Stimulated activated CD4-positive, alpha-beta T cell treated with anti-CD3 and anti-CD28 coated beads, Interleukin-12 subunit alpha, Interleukin-12 subunit beta, amount 100 ng/mL, for 24 hours (primary cell): ENCODE data around the gene LEO1.

Source experiments
- DNase-seq, 2 experiments: peaks; one replicate each; pipeline ENCODE4 v3.0.0-alpha.2; 2020; ENCODE audit warnings: low read depth in 2 of 2

LEO1 gene

GRCh38 chr15:51971375-51972133 lies at the start of gene LEO1:
Gene LEO1 (minus strand): TSS chr15:51971778. CDS start chr15:51971745, 33 bp downstream.
- DNase-seq, result peak; percentile 77 to 81

DNA sequence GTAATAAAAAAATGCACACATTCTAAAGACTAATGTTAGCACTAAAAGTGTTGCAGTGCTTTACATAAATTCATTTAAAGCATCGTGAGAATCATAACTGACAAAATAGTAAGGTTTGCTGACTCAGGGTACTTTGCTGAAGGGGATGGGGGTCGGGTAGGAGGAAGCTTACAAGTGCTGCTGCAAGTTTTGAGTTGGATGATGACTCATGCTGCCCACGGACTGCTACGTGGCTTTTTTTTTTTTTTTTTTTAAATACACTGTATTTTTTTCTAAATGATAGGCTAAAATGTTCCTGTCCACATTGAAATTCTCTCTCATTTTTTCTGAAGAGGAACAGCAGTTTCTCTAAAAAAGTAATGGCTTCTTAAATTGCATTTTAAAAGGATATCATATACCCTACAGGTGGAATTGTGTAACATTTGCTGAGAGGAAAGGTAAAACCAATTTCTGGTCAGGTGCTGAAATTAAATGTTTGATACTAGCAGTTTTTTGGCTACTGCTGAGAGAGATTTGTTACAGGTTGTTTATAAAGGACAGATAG lies 49.6 kb upstream of the LEO1 start:
- peak; percentile 36 to 55 for DNase-seq

DNA sequence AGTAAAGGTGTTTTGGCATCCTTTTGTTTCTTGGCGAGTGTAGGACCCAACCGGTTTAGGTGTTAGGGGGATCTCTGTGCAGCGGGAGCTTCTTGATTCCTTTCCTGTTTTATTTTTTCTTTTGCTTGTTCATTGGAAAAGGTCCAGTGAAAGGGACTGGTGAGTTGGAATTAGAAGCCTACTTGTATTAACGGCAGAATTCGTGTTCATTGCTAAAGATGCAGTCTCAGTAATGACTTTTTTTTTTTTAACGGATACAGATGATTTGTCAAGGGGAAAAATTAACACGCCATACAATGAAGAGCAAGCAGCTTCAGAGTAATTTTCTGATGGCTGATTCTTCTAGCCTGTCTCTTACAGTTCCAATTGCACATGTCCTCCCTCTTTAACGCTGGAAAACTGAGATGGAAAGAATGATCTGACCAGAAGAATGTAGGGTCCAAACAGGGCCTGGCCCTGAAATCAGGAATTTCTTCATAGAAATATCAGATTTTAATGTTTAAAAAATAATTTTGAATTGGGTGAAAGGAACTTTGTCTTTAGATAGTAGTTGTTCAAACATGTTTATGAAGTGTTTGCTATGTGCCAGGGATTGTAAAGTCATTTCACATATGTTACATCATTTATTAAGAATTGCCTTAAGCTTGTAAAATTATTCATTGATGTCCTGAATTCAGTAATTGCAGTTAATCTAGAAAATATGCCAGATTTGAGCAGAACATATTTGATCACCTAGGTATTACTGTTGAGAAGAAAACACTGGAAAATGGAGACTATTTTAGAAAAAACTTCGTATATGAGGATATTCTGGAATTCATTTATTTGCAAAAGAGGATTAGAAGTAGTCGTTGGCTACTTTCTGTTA lies 48.9 kb upstream of the LEO1 start:
- DNase-seq, result no peak

DNA sequence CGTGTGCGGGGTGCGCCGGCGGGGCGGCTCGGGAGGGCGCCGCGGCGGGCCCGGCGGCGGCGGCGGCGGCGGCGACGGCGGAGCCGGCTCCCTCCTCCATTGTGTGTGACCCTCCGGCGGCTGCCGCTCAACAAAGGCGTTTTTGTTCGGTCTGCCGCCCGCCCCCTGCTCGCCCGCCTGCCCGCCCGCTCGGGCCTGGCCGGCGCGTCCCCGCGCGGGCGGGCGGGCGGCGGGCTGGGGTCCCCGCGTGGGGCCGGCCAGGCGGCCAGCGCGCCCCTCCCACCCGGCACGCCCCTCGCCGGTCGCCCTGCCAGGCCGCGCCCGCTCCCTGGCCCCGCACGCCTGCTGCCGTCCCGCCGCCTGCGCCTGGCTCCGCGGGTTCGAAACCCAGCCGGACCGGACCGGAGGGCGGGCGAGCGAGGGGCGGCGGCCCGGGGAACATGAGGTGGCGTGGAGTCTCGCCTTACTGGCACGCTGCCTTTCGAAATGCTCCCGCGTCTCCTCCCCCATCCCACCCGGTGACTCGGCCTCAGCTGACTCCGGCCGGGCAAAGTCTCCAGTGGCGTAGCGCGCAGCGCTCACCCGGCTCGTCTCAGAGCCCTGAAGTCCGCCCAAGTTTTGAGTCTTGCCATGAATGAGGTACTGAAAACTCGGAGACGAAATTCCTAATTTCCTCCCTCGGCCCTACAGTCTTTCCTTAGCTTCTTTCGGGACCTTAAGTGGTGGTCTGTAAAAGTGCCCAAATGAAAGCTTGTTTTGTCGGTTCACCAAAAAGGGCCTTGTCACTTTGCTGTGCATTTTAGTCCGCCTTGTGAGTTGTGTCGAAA lies 48.0 kb upstream of the LEO1 start:
- peak; percentile 38 to 52 for DNase-seq

DNA sequence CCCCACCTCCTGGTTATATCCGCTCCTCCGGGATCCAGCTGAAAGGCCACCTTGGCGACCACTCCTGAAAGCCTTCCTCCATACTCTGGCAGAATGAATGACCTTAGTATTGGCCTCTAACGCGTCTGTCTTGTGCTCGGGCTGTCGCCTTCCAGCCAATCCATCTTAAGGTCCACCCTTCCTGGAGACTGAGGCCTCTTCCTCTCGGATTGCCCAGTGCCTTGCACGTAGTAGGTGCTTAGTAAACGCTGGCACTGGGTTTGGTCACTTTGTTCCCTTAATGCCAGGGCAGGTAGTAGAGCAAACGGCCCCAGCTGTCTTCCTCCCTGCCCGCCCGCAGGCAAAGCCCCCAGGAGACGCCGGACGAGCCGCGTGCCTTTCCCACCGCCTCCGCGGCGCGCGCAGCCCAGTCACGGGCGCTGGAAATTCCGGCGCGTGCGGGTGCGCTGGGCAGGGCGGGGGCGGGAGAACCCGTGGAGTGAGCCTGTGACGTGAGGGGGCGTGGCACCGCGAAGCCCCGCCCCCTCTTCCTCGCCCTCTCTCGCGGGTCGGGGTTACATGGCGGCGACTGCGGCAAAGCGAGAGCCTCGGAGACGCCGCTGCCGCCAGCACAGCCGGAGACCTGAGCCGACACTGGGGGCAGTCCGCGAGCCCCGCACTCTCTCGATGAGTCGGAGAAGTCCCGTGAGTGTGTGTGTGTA lies 47.3 kb upstream of the LEO1 start, which contains the start of gene MAPK6:
MAPK6 (plus strand) TSS at position 527 of the 701 bp plus-strand sequence. CDS start 27,242 bp downstream, outside the sequence.
- DNase-seq, result peak; percentile 90 to 92

DNA sequence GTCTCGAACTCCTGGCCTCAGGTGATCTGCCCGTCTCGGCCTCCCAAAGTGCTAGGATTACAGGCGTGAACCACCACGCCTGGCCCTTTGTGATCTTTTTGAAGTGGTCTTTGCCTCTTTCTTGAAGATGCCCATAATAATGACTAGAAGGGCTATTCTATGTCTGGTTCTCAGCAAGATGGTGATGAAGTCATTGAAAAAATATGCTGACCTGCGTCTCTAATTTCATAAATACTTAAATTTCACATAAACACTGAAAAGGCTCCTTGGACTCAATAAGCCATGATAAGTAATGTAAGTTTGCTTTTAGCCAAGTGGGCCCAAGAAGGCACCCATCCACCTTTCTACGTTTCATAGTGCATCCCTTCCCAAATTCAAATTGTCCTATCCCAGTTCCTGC lies 46.7 kb upstream of the LEO1 start:
- DNase-seq, result no peak

DNA sequence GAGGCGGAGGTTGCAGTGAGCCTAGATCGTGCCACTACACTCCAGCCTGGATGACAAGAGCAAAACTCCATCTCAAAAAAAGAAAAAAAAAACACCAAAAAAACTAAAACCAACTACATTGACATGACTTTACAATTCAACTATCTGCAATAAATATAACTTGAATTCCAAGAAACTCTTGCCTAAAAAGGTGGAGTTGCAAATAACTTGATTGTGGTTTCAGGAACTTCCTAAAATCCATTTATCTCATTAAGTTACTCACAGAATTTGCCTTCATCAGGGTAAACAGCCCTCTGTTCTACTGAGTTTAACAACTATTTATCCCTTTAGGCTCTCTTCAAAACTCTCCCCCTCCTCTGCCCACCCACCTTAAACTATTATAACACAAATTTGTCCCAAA lies 44.7 kb upstream of the LEO1 start:
- no peak for DNase-seq

GRCh38 chr15:52014616-52015015 lies 43.0 kb upstream of the LEO1 start:
- DNase-seq, result no peak

GRCh38 chr15:52013151-52013791 lies 41.7 kb upstream of the LEO1 start:
- DNase-seq, result no peak

DNA sequence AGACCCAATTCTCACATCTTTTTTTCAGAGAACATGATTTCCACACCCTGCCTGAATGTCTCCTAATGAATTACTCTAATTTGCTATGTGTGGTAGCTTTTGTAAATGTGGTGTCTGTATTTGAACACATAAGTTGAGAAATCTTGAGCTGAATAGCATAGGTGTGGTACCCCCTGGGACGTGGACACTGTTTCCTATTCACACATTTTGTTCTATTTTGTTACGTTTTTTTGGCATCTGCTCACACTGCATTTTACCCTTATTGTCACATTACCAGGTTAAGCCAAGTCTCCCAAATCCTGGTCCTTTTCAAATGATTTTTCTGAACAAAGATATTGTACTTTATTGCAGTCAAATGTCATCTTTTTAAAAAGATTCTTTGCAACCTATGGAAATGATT lies 40.6 kb upstream of the LEO1 start:
- DNase-seq, result no peak

DNA sequence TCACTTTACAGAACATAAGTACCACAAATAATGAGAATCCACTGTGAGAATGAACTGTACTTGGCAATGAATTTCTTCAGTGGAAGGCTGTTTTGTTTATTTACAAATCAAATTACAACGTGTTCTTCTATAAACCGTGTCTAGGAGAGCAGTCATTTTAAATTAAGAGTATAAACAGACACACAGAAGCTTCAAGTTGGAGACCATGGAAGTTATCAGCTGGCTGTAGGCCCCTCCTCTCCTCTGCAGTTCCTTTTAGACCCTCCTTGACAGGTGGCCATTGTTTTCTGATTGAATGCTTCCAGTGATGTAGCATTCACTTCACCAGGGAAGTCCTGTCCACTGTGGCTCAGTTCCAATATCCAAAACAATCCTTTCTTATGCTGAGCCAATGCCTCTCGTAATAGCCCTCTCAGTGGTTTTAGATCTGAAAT lies 40.1 kb upstream of the LEO1 start:
- DNase-seq, result no peak

GRCh38 chr15:52010633-52011595 lies 39.3 kb upstream of the LEO1 start:
- DNase-seq, result peak; percentile 29 to 72

- DNase-seq, result no peak
Measured at GRCh38 chr15:52008698-52009434, 37.3 kb upstream of the LEO1 start.

GRCh38 chr15:52008359-52008697 lies 36.8 kb upstream of the LEO1 start:
- DNase-seq, result no peak

DNA sequence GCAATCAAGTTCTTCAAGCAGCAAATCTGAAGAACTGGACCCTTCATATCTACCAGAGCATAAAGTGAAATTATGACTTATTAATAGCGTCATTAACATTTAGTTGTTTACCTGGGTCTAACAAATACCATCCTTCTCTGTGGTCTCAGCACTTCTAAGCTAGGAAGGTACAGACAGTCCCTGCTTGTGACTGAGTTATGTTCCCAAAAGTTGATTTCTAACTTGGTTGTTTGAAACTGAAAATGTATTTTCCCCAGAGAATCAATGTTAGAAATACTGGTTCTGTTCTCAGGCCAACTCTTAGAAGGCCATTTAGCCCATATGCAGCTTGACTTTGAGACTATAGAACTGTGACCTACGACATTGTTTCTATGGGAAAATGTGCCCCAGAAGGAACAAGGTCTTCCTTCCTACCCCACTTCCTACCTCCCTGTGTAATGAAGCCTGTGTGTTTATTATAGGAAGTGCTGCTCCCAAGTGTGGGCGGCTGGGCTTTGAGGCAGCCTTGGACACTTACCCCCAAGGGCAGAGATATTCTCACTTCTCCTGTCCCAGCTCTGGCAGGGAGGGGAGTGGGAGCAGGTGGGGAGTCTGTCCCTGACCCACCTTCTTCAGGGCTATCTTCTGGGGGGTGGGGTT lies 35.2 kb upstream of the LEO1 start:
- DNase-seq, result no peak

DNA sequence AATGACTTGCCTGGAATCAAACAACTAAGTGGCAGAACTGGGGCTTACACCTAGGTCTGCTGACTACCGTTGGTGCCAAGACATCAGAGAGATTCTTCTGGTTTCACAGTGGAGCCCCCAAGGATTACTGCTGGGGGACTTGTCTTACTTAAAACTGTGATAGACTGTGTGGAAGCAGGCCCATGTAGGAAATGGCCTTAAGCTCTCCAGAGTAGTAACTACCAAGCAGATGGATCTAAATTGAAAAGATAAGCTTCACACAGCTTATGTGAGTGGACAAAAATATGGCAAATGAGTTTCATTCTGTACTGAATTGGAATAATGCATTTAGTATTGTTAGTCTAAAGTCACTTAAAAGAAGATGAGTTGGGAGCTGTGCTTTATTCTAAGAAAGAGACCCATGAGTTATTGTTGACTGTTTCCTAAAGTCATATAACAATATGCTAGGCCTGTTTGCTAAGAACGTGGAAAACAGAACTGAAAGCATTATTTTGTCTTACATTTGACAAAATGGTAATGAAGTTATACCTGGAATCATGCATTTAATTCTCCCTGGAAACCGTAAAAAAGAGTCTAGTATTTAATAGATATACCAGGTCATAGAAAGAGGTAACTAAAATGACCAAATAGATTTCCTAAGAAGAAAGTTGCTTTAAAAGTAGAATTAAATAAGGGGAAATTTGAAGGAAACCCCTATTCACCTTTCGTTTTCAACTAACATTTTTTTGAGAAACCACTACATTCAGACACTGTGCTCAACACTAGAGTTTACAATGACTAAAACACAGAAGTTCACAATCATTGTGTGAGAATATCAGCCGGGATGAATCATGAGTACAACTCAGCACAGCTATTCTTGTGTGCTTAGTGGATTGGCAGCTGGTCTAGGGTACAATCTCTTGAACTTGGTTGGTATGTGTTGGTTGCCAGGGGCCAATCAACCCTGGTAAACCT lies 34.4 kb upstream of the LEO1 start:
- no peak for DNase-seq

DNA sequence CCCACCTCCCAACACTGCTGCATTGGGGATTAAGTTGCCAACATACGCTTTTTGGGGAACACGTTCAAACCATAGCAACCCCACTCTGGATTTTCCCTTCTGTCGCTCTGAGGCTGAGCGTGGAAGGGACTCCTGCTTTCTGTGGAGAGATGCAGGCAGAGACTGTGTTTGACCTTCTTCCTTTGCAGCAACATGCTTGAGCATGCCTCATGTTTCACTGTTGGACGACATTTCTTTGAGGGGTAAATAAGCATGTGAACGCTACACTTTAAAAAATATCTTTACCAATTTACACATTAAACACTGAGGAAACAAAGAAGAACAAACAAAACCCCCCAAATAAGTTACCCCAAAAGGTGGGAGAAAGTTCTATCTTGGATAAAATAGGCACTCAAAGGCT lies 33.2 kb upstream of the LEO1 start:
- DNase-seq, result no peak
